ENCODE data around the gene SPINT1. TPM values are rescaled to one million over a fixed set of nuclear protein-coding genes. Genes with fewer than 3 reads are reported as not detected.

SPINT1 gene
- total and polyA plus RNA-seq, 9 donors = 0.76 to 131 (median 5.2) TPM

GRCh38 chr15:40881351-40881750, 37.5 kb downstream of the SPINT1 start:
- Histone ChIP-seq H3K4me1 (ENCODE audit: insufficient read depth) (no peaks in the 10 kb centered on the region), H3K9me3 (no peaks in the 10 kb centered on the region), H3K4me3 (no peak overlapping the region), H3K27me3 (no peaks in the 10 kb centered on the region), H3K27ac (no peak overlapping the region), H3K36me3 (no peaks in the 10 kb centered on the region)
- no peak for DNase-seq
- TF ChIP-seq EP300 (IDR thresholded peaks at IDR 0.05) (no peak), POLR2A (IDR thresholded peaks at IDR 0.05) (no peak), CTCF (IDR thresholded peaks at IDR 0.05) (no peak)
- WGBS, 3 donors = 93 to 94% (median 93%) methylated on average over 6 of the region's 6 CpGs
- intact Hi-C loops (cut with DNase I) = no loop called here

GRCh38 chr15:40886586-40886985, 42.7 kb downstream of the SPINT1 start:
- 62 to 74% (median 67%) methylated on average over 1 of the region's 1 CpG for WGBS, 3 donors
- no peak for TF ChIP-seq POLR2A (IDR thresholded peaks at IDR 0.05)
- no peak for TF ChIP-seq CTCF (IDR thresholded peaks at IDR 0.05)
- no peak for TF ChIP-seq EP300 (IDR thresholded peaks at IDR 0.05)
- Histone ChIP-seq H3K27ac (no peak overlapping the region), H3K36me3 (no peaks in the 10 kb centered on the region), H3K27me3 (no peaks in the 10 kb centered on the region), H3K9me3 (no peaks in the 10 kb centered on the region), H3K4me3 (no peak overlapping the region), H3K4me1 (ENCODE audit: insufficient read depth) (no peaks in the 10 kb centered on the region)
- DNase-seq = no peak
- intact Hi-C loops (cut with DNase I) = no loop called here

GRCh38 chr15:40889112-40889511, 45.3 kb downstream of the SPINT1 start:
- no peak overlapping the region for H3K27ac ChIP-seq
- intact Hi-C loops (cut with DNase I) = no loop called here
- DNase-seq = no peak
- H3K4me3 ChIP-seq = no peak overlapping the region
- H3K36me3 ChIP-seq = no peaks in the 10 kb centered on the region
- H3K4me1 ChIP-seq (ENCODE audit: insufficient read depth) = peaks cover 5% of the 10 kb centered on the region
- no peaks in the 10 kb centered on the region for H3K9me3 ChIP-seq
- H3K27me3 ChIP-seq = no peaks in the 10 kb centered on the region
- TF ChIP-seq POLR2A (IDR thresholded peaks at IDR 0.05) = no peak

- TF ChIP-seq POLR2A (IDR thresholded peaks at IDR 0.05) (no peak), EP300 (IDR thresholded peaks at IDR 0.05) (no peak), CTCF (IDR thresholded peaks at IDR 0.05) (no peak)
Measured at GRCh38 chr15:40891138-40891537, 47.3 kb downstream of the SPINT1 start.

GRCh38 chr15:40891810-40892446, 48.1 kb downstream of the SPINT1 start:
- intact Hi-C loops (cut with DNase I) = loop anchor here (5.0 to 10.0 kb wide), 6 partner anchors 35 to 377 kb away; partner anchors contain the start of genes KNL1 (in 1 of the 4) and RAD51 (in 1 of the 4)
- peaks cover 5% of the 10 kb centered on the region for H3K4me1 ChIP-seq (ENCODE audit: insufficient read depth)
- no peak overlapping the region for H3K27ac ChIP-seq
- H3K27me3 ChIP-seq = no peaks in the 10 kb centered on the region
- no peak overlapping the region for H3K4me3 ChIP-seq
- TF ChIP-seq EP300 (IDR thresholded peaks at IDR 0.05) (no peak), POLR2A (IDR thresholded peaks at IDR 0.05) (no peak), CTCF (IDR thresholded peaks at IDR 0.05) (peak in 2 of 3 donors; percentile 42 to 45)
- WGBS, 3 donors = 7 to 17% (median 11%) methylated on average over 4 of the region's 4 CpGs
- no peak for DNase-seq
- no peaks in the 10 kb centered on the region for H3K36me3 ChIP-seq
- no peaks in the 10 kb centered on the region for H3K9me3 ChIP-seq

More at GRCh38 chr15:40891138-40891537, 47.3 kb downstream of the SPINT1 start:
- no peak for DNase-seq
- 84 to 92% (median 85%) methylated on average over 5 of the region's 5 CpGs for WGBS, 3 donors
- intact Hi-C loops (cut with DNase I) = loop anchor here (5.0 to 10.0 kb wide), 6 partner anchors 34 to 376 kb away; partner anchors contain the start of genes KNL1 (in 1 of the 4) and RAD51 (in 1 of the 4)
- Histone ChIP-seq H3K4me3 (no peak overlapping the region), H3K27ac (no peak overlapping the region), H3K4me1 (ENCODE audit: insufficient read depth) (peaks cover 5% of the 10 kb centered on the region), H3K36me3 (no peaks in the 10 kb centered on the region), H3K9me3 (no peaks in the 10 kb centered on the region), H3K27me3 (no peaks in the 10 kb centered on the region)
